ENCODE data around the gene RANBP1. TPM values are rescaled to one million over a fixed set of nuclear protein-coding genes. Genes with fewer than 3 reads are reported as not detected.
"Not testable (repeated sequence)": the region's sequence is repeated elsewhere in the genome, so short reads cannot be mapped to it uniquely, and the experiment has no call there.

Gene RANBP1
- total RNA-seq, 1 experiment from 2014 or later, result 522 TPM

DNA sequence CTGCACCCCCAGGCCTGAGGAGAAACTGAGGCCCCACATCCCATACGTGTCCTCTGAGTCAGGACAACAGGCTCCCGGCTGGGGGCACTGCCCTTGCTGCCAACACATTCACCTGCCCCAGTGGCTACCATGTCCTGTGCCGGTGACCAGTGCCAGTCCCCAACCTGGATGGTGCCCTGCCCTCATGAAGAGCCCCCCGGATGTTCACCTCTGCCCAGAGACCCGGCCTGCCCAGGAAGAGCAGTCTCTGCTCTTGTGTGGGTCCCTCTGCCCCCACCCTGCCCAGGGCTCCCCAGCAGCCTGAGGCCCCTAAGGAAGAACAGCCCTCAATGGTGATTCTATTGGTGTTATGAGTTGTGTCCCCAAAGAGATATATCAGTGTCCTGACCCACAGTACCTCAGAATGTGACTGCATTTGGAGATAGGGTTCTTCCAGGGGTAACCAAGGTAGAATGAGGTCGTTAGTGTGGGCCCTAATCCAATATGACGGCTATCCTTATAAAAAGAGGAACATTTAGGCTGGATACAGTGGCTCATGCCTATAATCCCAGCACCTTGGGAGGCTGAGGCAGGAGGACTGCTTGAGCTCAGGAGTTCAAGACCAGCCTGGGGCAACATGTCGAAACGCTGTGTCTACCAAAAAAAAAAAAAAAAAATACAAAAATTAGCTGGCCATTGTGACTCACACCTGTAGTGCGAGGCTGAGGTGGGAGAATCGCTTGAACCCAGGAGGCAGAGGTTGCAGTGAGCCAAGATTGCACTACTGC is 49.1 kb upstream of the RANBP1 start:
- Histone ChIP-seq H3K9me3 (ENCODE audit: control insufficient read depth, low read depth, low read length) (no peaks in the 10 kb centered on the region), H3K4ac (ENCODE audit: low read depth, low read length) (no peak overlapping the region), H3K23ac (ENCODE audit: insufficient read length, low read depth, low read length) (no peak overlapping the region), H3K4me1 (ENCODE audit: insufficient read depth, low read length) (no peaks in the 10 kb centered on the region), H4K8ac (replicated peaks; ENCODE audit: insufficient read length, low read depth, low read length) (no peak overlapping the region), H2BK15ac (ENCODE audit: low read depth, low read length) (no peak overlapping the region), H3K18ac (ENCODE audit: insufficient read length, low read depth, low read length) (no peak overlapping the region), H2AFZ (ENCODE audit: low read length) (no peak overlapping the region), H4K5ac (ENCODE audit: insufficient read length, low read depth, low read length) (no peak overlapping the region), H3K14ac (ENCODE audit: insufficient read depth, low read length) (no peak overlapping the region; the same call in 1 of the 2 replicates), H3K79me2 (ENCODE audit: insufficient read depth, low read length) (no peaks in the 10 kb centered on the region), H3K56ac (ENCODE audit: insufficient read length, low read depth, low read length) (no peak overlapping the region), H2BK120ac (ENCODE audit: low read depth, low read length, poor library complexity, severe bottlenecking) (no peak overlapping the region), H3K27ac (ENCODE audit: insufficient read length, low read depth, low read length) (no peak overlapping the region), H4K91ac (ENCODE audit: insufficient read length, low read depth, low read length) (no peak overlapping the region), H2BK20ac (ENCODE audit: low read depth, low read length, poor library complexity, severe bottlenecking) (no peak overlapping the region), H3T11ph (ENCODE audit: low read length) (no peak overlapping the region), H3K23me2 (ENCODE audit: insufficient read length, low read depth, low read length, poor library complexity, severe bottlenecking) (no peaks in the 10 kb centered on the region), H4K20me1 (ENCODE audit: control insufficient read depth, insufficient read depth, insufficient read length) (no peaks in the 10 kb centered on the region), H3K9ac (ENCODE audit: extremely low read depth, insufficient read length, low read length) (no peak overlapping the region), H2AK5ac (ENCODE audit: insufficient read length, low read length) (no peak overlapping the region), H3K4me2 (ENCODE audit: insufficient read depth, insufficient read length, low read length) (no peak overlapping the region), H2BK12ac (ENCODE audit: insufficient read length, low read depth, low read length) (no peak overlapping the region), H3K27me3 (ENCODE audit: insufficient read depth, low read length) (no peaks in the 10 kb centered on the region; the same call in 1 of the 2 replicates), H3K79me1 (ENCODE audit: insufficient read depth, low read depth, low read length, poor library complexity, severe bottlenecking) (no peaks in the 10 kb centered on the region), H2BK5ac (ENCODE audit: insufficient read length, low read length) (no peak overlapping the region)
- no peak for DNase-seq
- H3K36me3 Mint-ChIP-seq (ENCODE audit: insufficient read depth in 1 of 3, low read depth in 3 of 3), result peaks cover 0 to 3% (median 2%) of the 10 kb centered on the region in 3 experiments; a peak in 2 of 7 replicates
- H3K9me3 Mint-ChIP-seq, result no peaks in the 10 kb centered on the region
- no peak overlapping the region for H3K4me3 Mint-ChIP-seq
- no CpG with 5 or more reads among the region's 11 CpGs for WGBS (ENCODE audit: extremely low coverage, insufficient read length, low lambda C conversion rate)
- H3K27me3 Mint-ChIP-seq (ENCODE audit: low read depth), result peaks cover 26% of the 10 kb centered on the region
- no peak overlapping the region for H3K27ac Mint-ChIP-seq
- H3K4me1 Mint-ChIP-seq, result no peaks in the 10 kb centered on the region
- TF ChIP-seq, protein P1, sequence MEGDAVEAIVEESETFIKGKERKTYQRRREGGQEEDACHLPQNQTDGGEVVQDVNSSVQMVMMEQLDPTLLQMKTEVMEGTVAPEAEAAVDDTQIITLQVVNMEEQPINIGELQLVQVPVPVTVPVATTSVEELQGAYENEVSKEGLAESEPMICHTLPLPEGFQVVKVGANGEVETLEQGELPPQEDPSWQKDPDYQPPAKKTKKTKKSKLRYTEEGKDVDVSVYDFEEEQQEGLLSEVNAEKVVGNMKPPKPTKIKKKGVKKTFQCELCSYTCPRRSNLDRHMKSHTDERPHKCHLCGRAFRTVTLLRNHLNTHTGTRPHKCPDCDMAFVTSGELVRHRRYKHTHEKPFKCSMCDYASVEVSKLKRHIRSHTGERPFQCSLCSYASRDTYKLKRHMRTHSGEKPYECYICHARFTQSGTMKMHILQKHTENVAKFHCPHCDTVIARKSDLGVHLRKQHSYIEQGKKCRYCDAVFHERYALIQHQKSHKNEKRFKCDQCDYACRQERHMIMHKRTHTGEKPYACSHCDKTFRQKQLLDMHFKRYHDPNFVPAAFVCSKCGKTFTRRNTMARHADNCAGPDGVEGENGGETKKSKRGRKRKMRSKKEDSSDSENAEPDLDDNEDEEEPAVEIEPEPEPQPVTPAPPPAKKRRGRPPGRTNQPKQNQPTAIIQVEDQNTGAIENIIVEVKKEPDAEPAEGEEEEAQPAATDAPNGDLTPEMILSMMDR (conservative IDR thresholded peaks at IDR 0.05), result no peak

DNA sequence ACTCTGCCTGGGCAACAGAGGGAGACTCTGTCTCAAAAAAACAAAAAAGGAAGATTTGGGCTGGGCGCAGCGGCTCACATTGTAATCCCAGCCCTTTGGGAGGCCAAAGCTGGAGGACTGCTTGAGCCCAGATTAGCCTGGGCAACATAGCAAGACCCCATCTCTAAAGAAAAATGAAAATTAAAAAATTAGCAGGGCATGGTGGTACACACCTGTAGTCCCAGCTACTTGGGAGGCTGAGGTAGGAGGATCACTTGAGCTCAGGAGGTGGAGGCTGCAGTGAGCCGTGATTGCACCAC is 48.6 kb upstream of the RANBP1 start:
- H3K4ac ChIP-seq (ENCODE audit: low read depth, low read length); H3K4me1 ChIP-seq (ENCODE audit: insufficient read depth, low read length); H3K56ac ChIP-seq (ENCODE audit: insufficient read length, low read depth, low read length); H4K91ac ChIP-seq (ENCODE audit: insufficient read length, low read depth, low read length); H3K27ac Mint-ChIP-seq; H2BK5ac ChIP-seq (ENCODE audit: insufficient read length, low read length); H2BK20ac ChIP-seq (ENCODE audit: low read depth, low read length, poor library complexity, severe bottlenecking); H2AK5ac ChIP-seq (ENCODE audit: insufficient read length, low read length); H3K23me2 ChIP-seq (ENCODE audit: insufficient read length, low read depth, low read length, poor library complexity, severe bottlenecking); H3K36me3 Mint-ChIP-seq (ENCODE audit: insufficient read depth in 1 of 3, low read depth in 3 of 3); H2AFZ ChIP-seq (ENCODE audit: low read length); DNase-seq; H2BK15ac ChIP-seq (ENCODE audit: low read depth, low read length); H3K4me1 Mint-ChIP-seq; H3K4me3 Mint-ChIP-seq; H3K18ac ChIP-seq (ENCODE audit: insufficient read length, low read depth, low read length); H3T11ph ChIP-seq (ENCODE audit: low read length); H3K9ac ChIP-seq (ENCODE audit: extremely low read depth, insufficient read length, low read length); H2BK12ac ChIP-seq (ENCODE audit: insufficient read length, low read depth, low read length); H3K27ac ChIP-seq (ENCODE audit: insufficient read length, low read depth, low read length); H3K14ac ChIP-seq (ENCODE audit: insufficient read depth, low read length); H3K23ac ChIP-seq (ENCODE audit: insufficient read length, low read depth, low read length); H4K8ac ChIP-seq (replicated peaks; ENCODE audit: insufficient read length, low read depth, low read length); H4K5ac ChIP-seq (ENCODE audit: insufficient read length, low read depth, low read length); H3K4me2 ChIP-seq (ENCODE audit: insufficient read depth, insufficient read length, low read length); H3K9me3 Mint-ChIP-seq; H3K27me3 ChIP-seq (ENCODE audit: insufficient read depth, low read length); H3K79me2 ChIP-seq (ENCODE audit: insufficient read depth, low read length); H4K20me1 ChIP-seq (ENCODE audit: control insufficient read depth, insufficient read depth, insufficient read length); H2BK120ac ChIP-seq (ENCODE audit: low read depth, low read length, poor library complexity, severe bottlenecking); H3K79me1 ChIP-seq (ENCODE audit: insufficient read depth, low read depth, low read length, poor library complexity, severe bottlenecking); H3K9me3 ChIP-seq (ENCODE audit: control insufficient read depth, low read depth, low read length): not testable (repeated sequence)
- WGBS (ENCODE audit: extremely low coverage, insufficient read length, low lambda C conversion rate), result no CpG with 5 or more reads among the region's 3 CpGs
- H3K27me3 Mint-ChIP-seq (ENCODE audit: low read depth), result peaks cover 30% of the 10 kb centered on the region

Measured in H9 (cell line).